ENCODE measurements around the gene PLA2G2F.

PLA2G2F gene

DNA sequence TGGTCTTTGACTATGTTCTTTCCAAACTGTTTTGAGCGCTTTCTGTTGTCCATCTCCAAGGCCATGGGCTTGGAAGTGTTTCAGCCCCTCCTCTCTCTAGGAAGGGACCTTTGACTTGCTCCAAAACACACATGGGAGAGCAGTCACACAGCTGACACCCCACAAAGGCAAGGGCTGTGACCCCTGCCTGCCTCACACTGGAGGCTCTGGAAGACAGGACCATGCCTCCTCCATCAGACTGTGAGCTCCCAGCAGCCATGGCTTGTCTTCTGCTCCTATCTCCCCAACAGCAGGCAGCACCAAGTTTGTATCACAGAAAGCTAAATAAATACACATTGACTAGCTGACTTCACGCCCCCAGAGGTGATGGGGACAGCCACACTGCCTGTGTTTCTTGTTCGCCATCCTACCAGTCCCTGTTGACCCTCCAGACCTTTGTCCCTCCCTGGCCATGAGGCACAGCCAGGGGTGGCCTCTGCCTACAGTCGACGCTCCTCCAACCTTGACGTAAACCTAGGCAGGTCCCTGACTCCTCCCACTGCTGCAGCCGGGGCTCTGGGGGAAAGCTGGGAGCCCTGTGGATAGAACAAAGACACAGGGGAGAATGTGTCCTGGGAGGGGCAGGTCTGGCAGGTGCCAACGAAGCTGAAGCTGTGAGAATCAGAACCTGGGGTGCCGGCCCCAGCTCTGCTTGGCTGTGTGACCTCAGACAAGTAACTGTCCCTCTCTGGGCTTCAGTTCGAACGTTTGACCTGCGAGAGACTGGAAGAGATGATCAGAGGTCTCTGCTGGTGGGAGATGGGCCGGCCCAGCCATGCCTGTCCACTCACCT is 4.8 kb downstream of the PLA2G2F start:
- DNase-seq, result no peak

DNA sequence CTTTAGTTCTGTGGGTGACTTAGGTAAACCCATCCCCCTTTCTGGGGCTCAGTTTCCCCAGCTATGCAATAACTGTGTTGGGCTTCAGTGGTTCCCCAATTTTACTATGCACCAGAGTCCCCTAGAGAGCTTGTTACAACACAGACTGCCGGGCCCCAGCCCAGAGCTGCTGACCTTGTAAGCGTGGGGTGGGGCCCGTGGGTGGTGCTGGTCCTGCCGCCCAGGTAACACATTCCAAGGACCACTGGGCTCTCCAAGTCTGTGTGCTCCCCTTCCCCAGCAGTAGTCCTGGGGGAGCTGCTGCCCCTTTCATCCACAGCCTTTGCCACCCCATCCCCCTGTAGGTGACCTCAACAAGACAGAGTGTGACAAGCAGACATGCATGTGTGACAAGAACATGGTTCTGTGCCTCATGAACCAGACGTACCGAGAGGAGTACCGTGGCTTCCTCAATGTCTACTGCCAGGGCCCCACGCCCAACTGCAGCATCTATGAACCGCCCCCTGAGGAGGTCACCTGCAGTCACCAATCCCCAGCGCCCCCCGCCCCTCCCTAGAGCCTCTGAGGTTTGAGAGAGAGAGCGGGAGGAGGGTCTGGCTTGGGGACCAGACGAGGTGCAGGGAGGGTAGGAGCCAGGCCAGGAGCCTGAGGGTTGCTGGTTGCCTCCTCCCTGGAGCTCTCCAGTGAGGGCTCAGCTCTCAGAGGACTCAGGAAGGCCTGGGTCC is 8.9 kb downstream of the PLA2G2F start:
- DNase-seq, result no peak

DNA sequence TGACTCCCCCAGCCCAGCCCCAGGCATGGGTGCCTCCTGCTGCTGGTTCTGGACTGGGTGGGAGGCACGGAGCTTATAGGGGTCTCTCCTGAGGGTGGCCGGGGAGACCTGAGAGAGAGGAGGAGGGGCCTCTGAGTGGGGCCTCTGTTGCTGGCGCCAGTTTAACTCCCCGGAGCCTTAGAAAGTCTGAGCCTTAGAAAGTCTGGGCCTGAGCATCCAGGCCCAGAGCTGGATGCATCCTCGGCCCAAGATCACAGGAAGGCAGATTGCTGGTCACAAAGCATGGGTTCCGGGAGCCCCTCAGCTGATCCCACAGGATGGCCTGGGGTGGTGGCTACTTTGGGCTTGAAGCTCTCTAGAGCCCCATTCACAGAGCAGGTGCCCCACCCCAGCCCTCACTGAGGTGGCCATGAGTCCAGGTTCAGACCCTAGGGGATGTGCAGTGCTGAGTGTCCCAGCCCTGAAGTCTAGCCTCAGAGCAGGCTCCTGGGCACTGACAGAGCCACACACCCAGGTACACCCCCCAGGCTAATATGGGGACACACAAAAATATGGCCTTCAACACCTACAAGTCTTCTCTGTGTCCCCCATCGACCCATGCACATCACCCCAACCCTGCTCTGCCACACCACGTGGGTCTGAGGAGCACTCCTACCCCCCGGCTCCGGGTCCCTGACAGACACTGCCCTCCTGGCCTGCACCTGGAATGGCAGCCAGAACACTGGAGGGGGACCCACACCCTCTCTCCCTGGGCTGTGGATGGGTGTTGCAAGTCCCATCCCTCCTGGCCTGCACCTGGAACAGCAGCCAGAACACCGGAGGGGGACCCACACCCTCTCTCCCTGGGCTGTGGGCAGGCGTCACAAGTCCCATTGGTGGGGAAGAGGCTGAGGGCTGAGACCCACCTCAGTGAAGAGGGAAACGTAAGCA is 9.7 kb downstream of the PLA2G2F start:
- no peak for DNase-seq

DNA sequence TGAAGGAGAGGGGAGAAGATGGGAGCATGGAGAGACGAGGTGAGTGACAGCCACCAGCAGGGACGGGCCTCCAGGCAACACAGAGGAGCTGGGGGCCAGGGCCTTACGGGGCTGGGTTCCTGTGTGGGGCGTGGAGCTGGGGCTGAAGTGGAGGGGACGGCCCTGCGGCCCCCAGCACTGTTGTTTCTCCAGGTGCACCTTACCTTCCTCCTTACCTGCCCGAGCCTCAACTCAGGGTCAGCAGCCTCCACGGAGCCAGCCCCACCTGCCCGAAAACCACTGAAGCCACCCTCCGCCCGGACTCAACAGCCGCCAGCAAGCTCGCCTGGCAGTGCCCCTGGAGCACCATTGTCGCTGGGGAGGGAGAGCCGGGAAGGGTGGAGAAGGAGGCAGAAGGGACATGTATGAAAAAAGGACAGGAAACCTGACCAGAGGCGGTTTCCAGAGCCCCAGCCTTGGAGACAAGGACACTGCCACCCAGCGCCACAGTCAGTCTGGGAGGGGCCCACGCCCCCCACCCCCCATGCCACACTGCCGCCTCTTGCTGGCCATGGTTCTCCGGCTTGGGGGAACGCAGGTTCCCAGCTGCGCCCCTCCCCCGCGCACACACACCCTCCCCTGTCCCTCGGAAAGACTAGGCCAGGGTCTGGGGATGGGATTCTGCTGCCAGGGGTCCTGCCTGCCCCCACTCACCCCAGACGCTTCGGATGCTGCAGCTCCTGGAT is 10.6 kb downstream of the PLA2G2F start:
- DNase-seq, result no peak

DNA sequence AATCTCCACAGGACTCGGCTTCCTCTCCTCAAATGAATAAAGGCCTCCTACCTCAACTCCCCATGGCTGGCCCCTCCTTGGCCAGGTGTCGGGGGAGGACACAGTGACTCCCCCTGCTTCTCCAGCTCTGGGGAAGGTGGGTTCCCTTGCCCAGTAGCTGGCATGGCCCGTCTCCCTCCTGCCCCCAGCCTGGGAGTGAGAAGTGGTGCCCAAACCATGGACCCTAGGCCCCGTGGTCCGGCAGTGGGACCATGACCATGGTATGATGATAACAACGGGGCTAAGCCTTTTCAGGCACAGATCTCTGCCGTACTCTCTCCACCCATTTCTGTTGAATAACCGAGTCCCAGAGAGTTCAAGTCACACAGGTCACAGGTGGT is 11.2 kb downstream of the PLA2G2F start:
- DNase-seq, result no peak

DNA sequence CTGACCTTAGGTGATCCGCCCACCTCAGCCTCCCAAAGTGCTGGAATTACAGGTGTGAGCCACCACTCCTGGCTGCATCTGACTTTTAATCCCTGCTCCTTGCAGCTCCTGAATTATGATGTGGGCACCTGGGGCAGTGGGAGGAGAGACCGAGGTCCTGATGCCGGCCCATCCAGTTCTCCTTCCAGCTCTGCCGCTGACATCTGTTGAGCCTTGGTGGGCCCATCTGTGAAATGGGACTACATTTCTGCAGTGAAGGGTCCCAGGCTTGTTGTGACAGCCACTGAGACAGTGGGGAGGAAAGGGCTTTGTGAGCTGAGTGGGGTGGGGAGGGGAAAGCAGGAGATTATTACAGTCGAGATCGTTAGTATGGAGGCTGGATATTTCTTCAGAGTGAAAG is 11.8 kb downstream of the PLA2G2F start:
- no peak for DNase-seq

DNA sequence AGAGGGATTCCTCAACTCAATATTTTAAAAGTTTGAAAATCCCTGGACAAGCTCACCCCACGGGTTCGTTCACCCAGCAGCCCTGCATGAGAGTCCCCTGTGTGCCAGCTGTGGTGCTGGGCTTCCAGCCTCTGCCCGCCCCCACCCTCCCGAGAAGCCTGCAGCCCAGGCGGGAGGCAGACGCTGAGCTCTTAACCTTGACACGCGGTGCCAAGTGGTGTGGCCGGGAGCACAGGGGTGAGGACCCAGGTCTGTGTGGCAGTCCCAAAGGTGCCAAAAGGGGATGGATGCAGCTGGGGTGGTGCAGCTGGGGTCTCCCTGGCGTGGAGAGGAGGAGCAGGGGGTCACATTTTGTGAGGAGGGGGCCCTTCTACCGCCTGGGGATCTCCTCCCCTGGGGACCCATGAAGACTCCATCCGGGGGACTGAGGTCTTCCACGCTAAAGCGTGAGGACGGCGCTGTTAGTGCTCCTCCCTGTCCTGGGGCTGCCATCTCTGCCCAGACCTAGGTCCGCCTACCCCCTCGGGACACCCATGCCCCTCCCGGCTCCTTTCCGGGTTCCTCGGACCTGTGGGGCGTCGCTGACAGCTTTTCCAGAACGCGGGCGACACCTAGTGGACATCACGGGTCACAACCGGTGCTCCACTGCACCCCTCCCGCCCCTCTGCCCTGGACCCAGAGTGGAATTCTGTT is 12.9 kb downstream of the PLA2G2F start:
- peak; percentile 86 for DNase-seq

DNA sequence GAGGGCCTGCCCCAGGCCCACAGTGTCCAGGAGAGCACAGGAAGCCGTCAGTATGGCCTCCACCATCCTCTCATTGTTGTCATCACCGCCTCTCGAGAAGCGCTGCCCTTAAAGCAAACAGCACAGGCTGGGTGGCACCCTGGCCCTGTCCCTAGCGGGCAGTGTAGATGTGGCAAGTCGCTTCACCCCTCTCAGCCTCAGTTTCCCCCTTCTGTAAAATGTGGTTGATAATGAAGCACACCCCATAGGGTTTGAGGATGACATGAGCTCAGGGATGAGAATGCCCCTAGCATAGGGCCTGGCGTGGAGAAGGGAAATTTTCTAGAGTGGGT is 13.4 kb downstream of the PLA2G2F start:
- DNase-seq, result no peak

DNA sequence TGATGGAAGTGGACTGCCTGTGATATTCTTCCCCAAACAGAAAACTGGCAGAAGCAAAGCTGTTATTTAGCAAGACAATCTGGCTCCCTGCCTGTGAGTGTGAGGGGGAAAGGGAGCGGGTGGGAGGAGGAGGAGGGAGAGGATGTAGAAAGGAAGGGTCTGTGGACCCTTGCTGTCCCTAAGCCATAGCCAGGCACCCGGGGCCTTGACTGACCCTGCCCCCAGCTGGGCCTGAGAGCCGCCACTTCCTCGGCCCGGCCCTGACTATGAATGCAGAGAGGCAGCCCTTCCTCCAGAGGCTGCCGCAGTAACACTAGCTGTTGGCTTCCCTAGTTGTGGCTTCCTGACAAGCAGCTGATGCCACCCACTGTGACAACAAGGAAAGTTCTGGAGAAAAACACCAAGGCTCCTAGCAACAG is 13.9 kb downstream of the PLA2G2F start:
- DNase-seq, result no peak

DNA sequence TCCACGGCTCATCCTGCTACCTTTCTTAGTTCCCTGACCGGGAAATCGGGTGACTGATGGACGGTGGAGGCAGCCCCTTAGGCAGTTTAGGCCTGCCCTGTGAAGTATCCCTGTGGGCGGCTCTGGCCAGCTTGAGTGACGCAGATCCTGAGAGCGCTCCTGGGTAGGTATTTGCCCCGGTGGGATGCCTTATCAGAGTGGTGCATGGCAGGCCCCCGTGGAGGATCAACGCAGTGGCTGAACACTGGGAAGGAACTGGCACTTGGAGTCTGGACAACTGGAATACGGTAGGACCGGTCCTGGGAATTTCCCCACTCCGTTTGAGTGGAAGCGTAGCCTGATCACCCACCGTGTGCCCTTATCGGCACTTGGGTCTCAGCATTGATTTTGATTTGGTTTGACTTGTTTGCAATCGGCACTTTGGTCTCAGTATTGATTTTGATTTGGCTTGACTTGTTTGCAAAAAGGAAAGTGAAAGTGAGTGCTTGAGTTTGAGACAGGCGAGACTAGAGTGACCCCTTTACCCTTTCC is 15.2 kb downstream of the PLA2G2F start:
- no peak for DNase-seq

DNA sequence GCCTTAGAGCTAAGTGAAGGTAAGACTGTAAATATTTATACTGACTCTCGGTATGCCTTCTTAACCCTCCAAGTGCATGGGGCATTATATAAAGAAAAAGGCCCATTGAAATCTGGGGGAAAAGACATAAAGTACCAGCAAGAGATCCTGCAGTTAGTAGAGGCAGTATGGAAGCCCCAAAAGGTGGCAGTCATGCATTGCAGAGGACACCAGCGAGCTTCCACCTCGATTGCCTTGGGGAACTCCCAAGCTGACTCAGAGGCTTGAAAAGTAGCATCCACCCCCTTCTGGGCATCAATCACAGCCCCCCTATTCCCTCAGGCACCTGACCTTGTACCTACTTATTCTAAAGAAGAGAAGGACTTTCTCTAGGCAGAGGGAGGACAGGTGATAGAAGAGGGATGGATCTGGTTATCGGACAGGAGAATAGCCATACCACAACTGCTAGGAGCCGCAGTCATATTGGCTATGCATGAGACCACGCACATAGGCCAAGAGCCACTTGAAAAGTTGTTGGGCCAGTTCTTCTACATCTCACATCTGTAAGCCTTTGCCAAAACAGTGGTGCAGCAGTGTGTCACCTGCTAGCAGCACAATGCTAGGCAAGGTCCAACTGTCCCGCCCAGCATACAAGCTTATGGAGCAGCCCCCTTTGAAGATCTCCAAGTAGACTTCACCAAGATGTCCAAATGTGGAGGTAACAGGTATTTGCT is 19.4 kb downstream of the PLA2G2F start:
- DNase-seq, result peak; percentile 21

DNA sequence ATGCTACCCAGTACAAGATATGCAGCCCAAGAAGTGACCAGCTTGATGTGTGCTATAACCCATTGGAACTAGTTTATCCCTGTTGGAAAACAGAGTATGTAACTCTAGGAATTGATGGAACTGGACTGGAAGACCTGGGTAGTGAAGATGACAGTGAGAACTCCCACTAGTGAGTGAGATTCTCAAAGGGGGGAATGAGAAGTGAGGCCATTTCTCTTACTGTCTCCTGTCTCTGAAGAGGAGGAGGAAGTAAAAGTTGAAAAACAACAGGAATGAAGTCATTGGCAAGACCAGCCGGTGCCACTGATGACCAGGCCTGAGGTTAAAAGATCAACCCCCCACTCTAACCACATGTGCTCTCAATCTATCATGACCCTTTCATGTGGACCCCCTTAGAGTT is 20.9 kb downstream of the PLA2G2F start:
- no peak for DNase-seq

DNA sequence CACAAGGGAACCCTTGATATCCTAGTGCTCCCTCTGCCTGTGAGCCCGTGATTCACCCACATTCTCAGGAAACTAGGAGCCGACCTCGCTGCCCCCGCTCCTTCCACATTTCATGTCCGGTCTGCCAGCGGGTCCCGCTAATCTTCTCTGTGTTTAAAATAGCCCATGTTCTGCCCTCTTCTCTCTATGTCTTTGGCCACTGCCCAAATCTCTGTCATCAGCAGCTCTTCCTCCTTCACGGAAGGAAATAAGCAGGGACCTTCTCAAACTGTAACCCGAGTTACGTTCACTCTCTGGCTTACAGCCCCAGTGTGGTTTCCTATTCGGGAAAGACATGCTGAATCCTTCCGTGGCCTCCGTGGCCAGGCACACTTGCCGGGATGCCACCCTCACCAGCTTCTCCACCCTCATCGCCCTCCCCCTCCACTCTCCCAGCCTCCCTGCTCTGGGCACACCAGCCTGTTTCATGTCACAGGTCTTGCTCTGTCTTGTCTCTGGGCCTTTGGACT is 25.6 kb downstream of the PLA2G2F start:
- no peak for DNase-seq

DNA sequence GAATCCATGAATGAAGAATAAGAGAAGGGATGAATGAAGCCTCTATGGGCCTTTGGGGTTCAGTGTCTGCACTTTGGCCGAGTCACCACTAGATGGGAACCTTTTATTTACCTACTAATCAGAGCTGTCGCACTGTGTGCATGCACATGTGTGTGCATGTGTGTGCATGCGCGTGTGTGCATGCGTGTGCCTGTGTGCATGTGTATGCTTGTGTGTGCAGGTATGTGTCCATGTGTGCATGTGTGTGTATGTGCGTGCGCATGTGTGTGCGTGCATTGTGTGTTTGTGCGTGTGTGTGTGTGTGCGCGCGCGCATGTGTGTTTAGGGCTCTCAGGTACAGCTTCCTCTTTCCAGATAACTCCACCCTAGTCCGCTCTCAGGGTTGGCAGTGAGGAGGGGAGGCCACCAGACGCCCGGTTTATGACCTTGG is 26.4 kb downstream of the PLA2G2F start:
- DNase-seq, result peak; percentile 36

DNA sequence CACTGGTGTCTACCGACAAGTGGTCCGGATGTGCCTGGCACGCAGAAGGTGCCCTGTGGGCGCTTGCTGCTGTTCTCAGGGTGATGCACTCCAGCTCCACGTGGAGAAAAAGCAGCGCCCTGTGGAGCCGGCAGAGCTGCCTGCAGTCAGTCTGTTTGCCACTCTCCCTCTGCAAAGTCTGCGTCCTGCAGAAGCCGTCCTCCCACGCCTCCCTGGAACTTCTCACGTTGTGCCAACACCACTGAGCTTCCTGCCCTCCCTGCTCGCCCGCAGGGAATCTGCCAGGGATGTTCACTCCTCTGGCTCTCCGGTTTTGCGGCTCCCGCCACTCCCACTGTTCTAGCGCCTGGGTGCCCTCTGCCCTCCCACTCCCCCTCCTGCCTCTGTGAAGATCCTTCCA is 26.9 kb downstream of the PLA2G2F start:
- no peak for DNase-seq

DNA sequence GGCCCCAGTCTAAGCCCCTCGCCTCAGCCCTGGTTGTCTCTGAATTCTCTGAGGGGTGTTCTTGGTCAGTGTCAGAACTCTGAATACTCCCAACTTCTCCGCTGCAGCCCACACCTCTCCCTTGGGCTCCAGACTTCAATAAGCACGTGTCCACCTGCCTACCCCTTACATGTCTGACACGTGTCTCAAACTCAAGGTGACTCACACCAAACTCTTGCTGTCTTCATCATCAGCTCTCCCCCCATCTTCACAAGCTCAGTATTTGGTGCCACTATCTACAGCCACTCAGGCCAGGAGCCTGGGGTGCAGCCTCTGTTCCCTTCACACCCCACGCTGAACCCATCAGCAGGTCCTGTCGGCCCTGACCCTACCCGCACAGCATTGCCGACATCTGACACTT is 28.0 kb downstream of the PLA2G2F start:
- DNase-seq, result no peak

DNA sequence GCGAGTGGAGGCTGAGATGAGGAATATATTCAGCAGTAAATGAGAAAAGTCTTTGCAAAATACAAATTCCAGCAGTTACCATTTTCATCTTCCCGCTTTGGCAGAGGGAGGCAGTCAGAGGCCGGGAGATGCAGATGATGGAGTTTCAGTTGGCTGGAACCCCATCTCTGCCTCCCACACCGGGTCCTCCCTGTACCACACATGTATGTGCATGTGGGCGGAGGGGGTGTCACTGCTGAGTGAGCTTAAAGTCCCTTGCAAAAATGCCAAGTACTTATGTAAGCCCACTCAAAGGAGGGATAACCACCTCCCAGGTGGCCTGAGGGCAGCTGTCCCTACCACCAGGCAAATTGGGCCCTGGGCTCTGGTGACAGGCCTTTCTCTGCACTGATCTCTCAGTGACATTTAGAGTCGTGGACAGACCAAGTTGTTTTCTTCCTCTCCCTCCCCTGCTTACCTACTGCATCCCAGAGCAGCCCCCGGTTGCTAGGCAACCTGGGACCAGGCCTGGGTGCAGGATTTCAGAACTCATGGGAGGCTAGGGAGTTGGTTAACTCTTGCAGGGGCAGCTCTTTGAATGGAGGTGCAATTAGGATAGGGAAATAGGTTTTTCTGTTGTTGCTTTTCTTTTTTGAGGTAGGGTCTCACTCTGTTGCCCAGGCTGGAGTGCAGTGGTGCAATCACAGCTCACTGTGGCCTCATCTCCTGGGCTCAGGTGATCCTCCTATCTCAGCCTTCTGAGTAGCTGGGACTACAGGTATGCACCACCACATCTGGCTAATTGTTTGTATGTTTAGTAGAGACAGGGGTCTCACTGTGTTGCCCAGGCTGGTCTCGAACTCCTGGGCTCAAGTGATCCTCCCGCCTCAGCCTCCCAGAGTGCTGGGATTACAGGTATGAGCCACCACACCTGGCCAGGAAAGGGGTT is 29.7 kb downstream of the PLA2G2F start:
- no peak for DNase-seq

DNA sequence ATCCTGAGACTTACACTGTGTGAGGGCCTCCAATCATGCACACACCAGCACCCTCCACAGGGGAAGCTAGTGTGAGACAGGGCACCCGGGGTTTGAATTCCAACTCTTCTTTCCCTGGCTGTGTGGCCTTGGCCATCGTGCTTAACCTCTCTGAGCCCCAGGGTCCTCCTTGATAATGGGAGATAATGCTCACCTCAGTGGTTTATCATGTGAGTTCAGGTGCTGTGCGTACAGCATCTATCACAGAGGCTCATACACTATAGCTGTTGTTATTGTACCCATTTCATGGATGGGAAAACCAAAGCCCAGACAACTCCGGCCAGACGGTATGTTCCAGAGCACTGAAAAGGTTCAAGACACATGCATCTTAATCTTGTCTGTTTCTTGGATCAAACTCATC is 30.8 kb downstream of the PLA2G2F start:
- DNase-seq, result no peak

DNA sequence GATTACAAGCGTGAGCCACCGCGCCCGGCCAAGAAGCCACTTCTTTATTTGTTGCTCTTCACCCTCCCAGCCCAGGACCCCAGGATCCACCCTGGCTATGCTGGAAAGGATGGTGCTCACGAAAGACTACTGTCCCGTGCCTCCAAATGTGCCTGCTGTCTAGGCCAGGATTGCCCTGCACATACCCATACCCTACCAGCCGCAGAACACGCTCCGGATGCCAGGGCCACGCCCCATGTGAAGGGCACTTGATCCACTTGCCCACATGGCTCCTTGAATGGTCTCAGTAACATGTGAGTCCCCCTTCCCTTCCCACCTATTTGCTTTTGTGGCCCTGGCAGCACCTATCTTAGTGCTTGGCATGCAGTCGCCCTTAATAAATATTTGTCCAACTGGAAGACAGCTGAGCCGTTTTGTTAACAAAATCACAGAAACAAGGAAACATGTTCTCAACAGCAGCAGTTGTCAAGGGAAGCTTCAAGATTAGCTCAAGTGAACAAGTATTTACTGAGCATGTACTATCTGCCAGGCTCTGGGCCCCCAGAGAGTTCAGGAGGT is 33.0 kb downstream of the PLA2G2F start:
- DNase-seq, result no peak

Data from activated CD4-positive, alpha-beta T cell treated with anti-CD3 and anti-CD28 coated beads, Interleukin-10, Interleukin-2, amounts not matched to agents 100 ng/mL and 50 ng/mL, durations not matched to agents 16 hours and 8 hours (primary cell).